H1 (cell line): ENCODE data around the gene ASMTL.

Experiments used
- CHD2 ChIP-seq: IDR thresholded peaks from 2 replicates; pipeline ENCODE4 v1.6.1; 2012; ENCODE audit warnings: low read length, improper control_type of control experiment
- CTCF ChIP-seq, 3 experiments: IDR thresholded peaks; 1 replicate in 2 of 3; 2 replicates in 1 of 3; pipeline versions ENCODE4 v1.5.1 to v1.6.1; 2011; ENCODE audit warnings: low read length in 3 of 3, mild to moderate bottlenecking in 3 of 3, inconsistent platforms in 2 of 3, low read depth in 1 of 3, moderate library complexity in 1 of 3; ENCODE audit not compliant: insufficient read depth in 1 of 3; ENCODE audit errors: control extremely low read depth in 1 of 3
- JUND ChIP-seq: IDR thresholded peaks from 2 replicates; pipeline ENCODE4 v1.6.1; 2011; ENCODE audit warnings: mild to moderate bottlenecking, improper control_type of control experiment, low read length
- RAD21 ChIP-seq, 2 experiments: IDR thresholded peaks in 1 of 2; conservative IDR thresholded peaks in 1 of 2; 2 replicates each; pipeline ENCODE4 v1.6.1; 2011; ENCODE audit warnings: low read depth in 2 of 2, low read length in 2 of 2, improper control_type of control experiment in 1 of 2, inconsistent platforms in 1 of 2, mild to moderate bottlenecking in 1 of 2, moderate library complexity in 1 of 2
- RNF2 ChIP-seq: fragments of 200-900, 300-1000 bp; sonication (generic); IDR thresholded peaks from 2 replicates; pipeline ENCODE4 v1.7.1; 2016; ENCODE audit warnings: borderline replicate concordance, low read depth, mild to moderate bottlenecking, antibody characterized with exemption, low read length; ENCODE audit not compliant: poor library complexity, severe bottlenecking; ENCODE audit errors: missing control alignments
- TEAD4 ChIP-seq: IDR thresholded peaks from 2 replicates; pipeline ENCODE4 v1.6.1; 2012; ENCODE audit warnings: low read depth, low read length, inconsistent platforms, mixed read lengths
- TF ChIP-seq, protein P1 (sequence below): IDR thresholded peaks from 2 replicates; pipeline ENCODE4 v1.6.1; 2012; ENCODE audit warnings: inconsistent platforms

GRCh38 chrX:1487401-1487800, 34.7 kb upstream of the ASMTL start:
- no peak for TF ChIP-seq CHD2
- TF ChIP-seq CTCF (IDR thresholded peaks at IDR 0.05; ENCODE audit: control extremely low read depth in 1 of 3, insufficient read depth in 1 of 3, low read depth in 1 of 3, low read length in 3 of 3), result no peak
- TF ChIP-seq, protein P1, sequence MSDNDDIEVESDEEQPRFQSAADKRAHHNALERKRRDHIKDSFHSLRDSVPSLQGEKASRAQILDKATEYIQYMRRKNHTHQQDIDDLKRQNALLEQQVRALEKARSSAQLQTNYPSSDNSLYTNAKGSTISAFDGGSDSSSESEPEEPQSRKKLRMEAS, result no peak
- no peak for TF ChIP-seq RNF2
- no peak for TF ChIP-seq TEAD4
- no peak for TF ChIP-seq JUND
- no peak for TF ChIP-seq RAD21 (IDR thresholded peaks at IDR 0.05 in 1 of 2, conservative IDR thresholded peaks at IDR 0.05 in 1 of 2; ENCODE audit: low read depth in 2 of 2, low read length in 2 of 2)
